Right atrium auricular region (tissue), 2 donors: ENCODE measurements around the gene TMEM94. TPM values are rescaled to one million over a fixed set of nuclear protein-coding genes. Genes with fewer than 3 reads are reported as not detected.

Experiments
- DNase-seq: peaks from one replicate; pipeline ENCODE4 v3.0.0-alpha.2; 2019; ENCODE audit warnings: low spot score
- H3K27ac ChIP-seq, 2 donors: fragments of 200-600 bp; sonication (generic); 1 replicate in 1 of 2; 2 replicates in 1 of 2; pipeline ENCODE4 v1.5.1; 2016 to 2019
- H3K27me3 ChIP-seq, 2 donors: fragments of 200-600 bp; sonication (generic); one replicate each; pipeline versions ENCODE4 v1.5.1 to v1.6.0; 2017 to 2019
- H3K36me3 ChIP-seq: fragments of 200-600 bp; sonication (generic); one replicate; pipeline ENCODE4 v1.5.1; 2016
- H3K4me1 ChIP-seq, 2 donors: fragments of 200-600 bp; sonication (generic); one replicate each; pipeline versions ENCODE4 v1.5.1 to v1.6.0; 2017 to 2019
- H3K4me3 ChIP-seq, 2 donors: fragments of 200-600 bp; sonication (generic); 1 replicate in 1 of 2; 2 replicates in 1 of 2; pipeline ENCODE4 v1.5.1; 2017 to 2019; ENCODE audit warnings: mild to moderate bottlenecking in 1 of 2, moderate library complexity in 1 of 2
- H3K9me3 ChIP-seq, 2 donors: fragments of 200-600 bp; sonication (generic); one replicate each; pipeline ENCODE4 v1.5.1; 2019
- CTCF ChIP-seq, 2 donors: fragments of 200-600 bp; sonication (generic); IDR thresholded peaks; one replicate each; pipeline ENCODE4 v1.5.1; 2019; ENCODE audit warnings: antibody characterized with exemption in 2 of 2
- microRNA-seq, 2 donors: library from miRNA; unstranded; fragments of <30 nt; microRNA quantifications; one replicate each; pipeline ENCODE4, GENCODE V29; 2016 to 2017; ENCODE audit warnings: borderline number of aligned reads in 2 of 2, borderline replicate concordance in 1 of 2
- total RNA-seq, 2 donors: library from RNA; depleted of rRNA; stranded (reverse); fragments of >200 nt; gene quantifications; one replicate each; pipeline ENCODE4 v1.1.0, GENCODE V29; 2016

Gene TMEM94
- total RNA-seq, 2 donors from 2014 or later, result 56.3 to 61.6 TPM

- Histone ChIP-seq H3K27ac (no peak overlapping the region), H3K9me3 (no peaks in the 10 kb centered on the region), H3K4me3 (no peak overlapping the region), H3K4me1 (no peaks in the 10 kb centered on the region), H3K27me3 (no peaks in the 10 kb centered on the region), H3K36me3 (no peaks in the 10 kb centered on the region)
- TF ChIP-seq CTCF (IDR thresholded peaks at IDR 0.05), result no peak
- DNase-seq, result no peak
Measured at GRCh38 chr17:75546181-75546580, 89.7 kb downstream of the TMEM94 start.

GRCh38 chr17:75547091-75547490 lies 90.7 kb downstream of the TMEM94 start:
- H3K4me1 ChIP-seq, result no peaks in the 10 kb centered on the region
- H3K36me3 ChIP-seq, result no peaks in the 10 kb centered on the region
- no peak for DNase-seq
- H3K27me3 ChIP-seq, result no peaks in the 10 kb centered on the region
- TF ChIP-seq CTCF (IDR thresholded peaks at IDR 0.05), result no peak
- no peak overlapping the region for H3K4me3 ChIP-seq
- H3K27ac ChIP-seq, result no peak overlapping the region
- H3K9me3 ChIP-seq, result no peaks in the 10 kb centered on the region

- Histone ChIP-seq H3K4me3 (no peak overlapping the region), H3K27ac (no peak overlapping the region)
- TF ChIP-seq CTCF (IDR thresholded peaks at IDR 0.05), result no peak
Measured at GRCh38 chr17:75548813-75549212, 92.4 kb downstream of the TMEM94 start.

More at GRCh38 chr17:75548813-75549212, 92.4 kb downstream of the TMEM94 start:
- Histone ChIP-seq H3K27me3 (no peaks in the 10 kb centered on the region), H3K36me3 (no peaks in the 10 kb centered on the region), H3K4me1 (peaks cover 0 to 9% of the 10 kb centered on the region in 2 donors), H3K9me3 (no peaks in the 10 kb centered on the region)
- no peak for DNase-seq

Small RNAs within 50 kb of the gene (microRNA-seq; reads per million reads assigned to microRNA genes)
- 0 to 0.71 reads per million in 2 donors for gene MIR6785

Other genes with a start within 250 kb of the TMEM94 start
- gene GGA3, start 195.0 kb upstream of the TMEM94 start, total RNA-seq, result 10 to 100 TPM; 18.5 to 23.7 TPM
- gene MRPS7, start 194.8 kb upstream of the TMEM94 start, total RNA-seq, result 10 to 100 TPM; 66.7 to 74.1 TPM
- 10 to 100 TPM; 18.0 to 24.9 TPM for gene MIF4GD, start 185.4 kb upstream of the TMEM94 start, total RNA-seq
- gene SLC25A19, start 167.2 kb upstream of the TMEM94 start, total RNA-seq, result 10 to 100 TPM in 1 of 2 donors, 1 to 10 TPM in 1; 8.8 to 10.2 TPM
- 100 to 1,000 TPM in 1 of 2 donors, 10 to 100 TPM in 1; 80.8 to 112 TPM for gene GRB2, start 51.0 kb upstream of the TMEM94 start, total RNA-seq
- gene CASKIN2, start 58.9 kb downstream of the TMEM94 start, total RNA-seq, result 10 to 100 TPM; 18.3 to 28.7 TPM
- gene TSEN54, start 59.9 kb downstream of the TMEM94 start, total RNA-seq, result 10 to 100 TPM in 1 of 2 donors, 1 to 10 TPM in 1; 9.6 to 13.8 TPM
- 1 to 10 TPM; 4.1 to 8.5 TPM for gene LLGL2, start 69.1 kb downstream of the TMEM94 start, total RNA-seq
- gene MYO15B, start 131.2 kb downstream of the TMEM94 start, total RNA-seq, result 10 to 100 TPM; 29.3 to 34.3 TPM
- gene SMIM5, start 176.8 kb downstream of the TMEM94 start, total RNA-seq, result 10 to 100 TPM in 1 of 2 donors, 1 to 10 TPM in 1; 6.4 to 12.0 TPM
- gene RECQL5, start 210.5 kb downstream of the TMEM94 start, total RNA-seq, result 1 to 10 TPM; 6.2 to 7.1 TPM
- 10 to 100 TPM; 28.5 to 44.6 TPM for gene SAP30BP, start 210.7 kb downstream of the TMEM94 start, total RNA-seq